Posterior vena cava (tissue), 2 donors: ENCODE results near the gene MAST4. TPM values are rescaled to one million over a fixed set of nuclear protein-coding genes. Genes with fewer than 3 reads are reported as not detected.

ENCODE experiments used
- DNase-seq: peaks from one replicate; pipeline ENCODE4 v3.0.0-alpha.2; 2020; ENCODE audit warnings: low spot score
- intact Hi-C, 2 donors: fragments of 100-400 bp; cut with DNase I; formaldehyde crosslinking; loops; one replicate each; pipeline versions ENCODE4 v1.14.1 to v1.14.2; 2022 to 2023
- total RNA-seq, 2 donors: library from RNA; stranded (reverse); fragmentation: NEBNext Ultra II Directional; extraction: Animal tissue kit (Norgen Biotek cat#: 25700); gene quantifications; one replicate each; pipeline ENCODE4 v1.2.1, GENCODE V29; 2021
- donor health status: DM: yes; HTN: yes; CAD: no.
- donor health status: DM: yes; HTN: yes; CAD: no.

MAST4 gene
- total RNA-seq, 2 donors from 2014 or later: 36.4 to 45.6 TPM

DNA sequence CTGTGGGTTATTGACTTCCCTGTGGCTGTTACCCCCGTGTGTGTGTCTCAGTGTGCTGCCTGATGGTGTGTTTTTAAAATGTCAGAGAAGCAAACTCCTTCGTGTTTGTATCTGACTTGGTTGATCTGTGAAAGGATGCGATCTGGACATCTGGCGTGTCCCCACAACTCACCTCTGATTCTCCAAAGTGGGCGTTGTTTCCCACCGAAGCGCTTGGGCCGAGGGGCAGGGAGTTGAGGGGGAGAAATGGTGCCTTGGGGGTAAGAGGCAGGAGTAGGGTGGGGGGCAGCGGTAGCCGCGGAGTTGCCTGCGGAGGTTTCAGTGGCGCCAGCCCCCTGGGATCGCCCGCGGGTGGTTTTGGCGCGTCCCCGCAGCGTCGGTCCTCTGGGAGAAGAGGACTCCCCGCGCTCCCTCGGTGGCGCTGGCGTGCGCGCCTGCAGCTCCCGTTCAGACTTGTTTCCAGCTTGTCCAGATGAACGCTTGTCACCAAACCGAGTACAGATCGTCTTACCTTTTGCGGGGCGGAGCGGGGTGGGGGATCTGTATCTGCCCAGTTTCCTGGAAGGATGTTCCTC lies 1.1 kb downstream of the MAST4 start:
- DNase-seq: peak; percentile 80
- intact Hi-C loops: loop anchor here in 1 of 2 donors (10.0 kb wide), 1 partner anchor 292 kb away; no protein-coding TSS in a partner anchor

DNA sequence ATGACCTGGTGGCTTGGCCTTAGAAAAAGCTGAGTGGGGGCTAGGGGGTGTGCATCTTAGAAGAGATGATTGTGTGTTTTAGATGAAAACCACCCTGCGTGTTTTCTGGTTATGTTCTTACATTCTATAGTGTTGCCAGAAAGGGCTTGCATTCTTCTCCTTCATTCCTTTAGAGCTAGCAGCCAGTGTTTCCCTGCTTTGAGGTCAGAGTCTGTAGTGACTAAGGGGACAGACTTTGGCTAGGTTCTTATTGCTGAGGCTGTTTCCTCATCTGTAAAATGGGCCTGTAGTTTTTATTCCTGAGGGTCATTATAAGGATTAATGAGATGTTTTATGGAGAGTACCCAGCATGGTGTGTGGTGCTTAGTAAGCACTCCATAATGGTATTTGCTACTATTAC lies 6.4 kb downstream of the MAST4 start:
- no peak for DNase-seq
- intact Hi-C loops: no loop called here

DNA sequence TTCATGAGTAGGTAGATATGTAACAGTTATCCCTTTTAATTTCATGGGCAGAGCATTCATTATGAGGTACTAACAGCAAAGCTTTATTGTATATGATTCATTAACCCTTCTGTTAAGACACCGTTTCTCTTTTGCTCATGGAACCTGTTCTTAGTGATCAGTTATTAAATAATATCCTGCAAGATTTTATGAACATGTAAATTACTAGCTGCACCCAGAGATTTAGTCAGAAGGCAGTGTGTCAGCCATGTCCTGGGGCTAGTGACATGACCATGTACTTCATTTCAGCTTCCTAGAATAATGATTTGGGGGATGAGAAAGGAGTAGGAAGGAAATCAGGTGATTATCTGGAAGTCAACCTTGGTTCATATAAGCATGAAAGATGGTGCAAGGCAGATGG lies 7.0 kb downstream of the MAST4 start:
- no peak for DNase-seq
- intact Hi-C loops: no loop called here

DNA sequence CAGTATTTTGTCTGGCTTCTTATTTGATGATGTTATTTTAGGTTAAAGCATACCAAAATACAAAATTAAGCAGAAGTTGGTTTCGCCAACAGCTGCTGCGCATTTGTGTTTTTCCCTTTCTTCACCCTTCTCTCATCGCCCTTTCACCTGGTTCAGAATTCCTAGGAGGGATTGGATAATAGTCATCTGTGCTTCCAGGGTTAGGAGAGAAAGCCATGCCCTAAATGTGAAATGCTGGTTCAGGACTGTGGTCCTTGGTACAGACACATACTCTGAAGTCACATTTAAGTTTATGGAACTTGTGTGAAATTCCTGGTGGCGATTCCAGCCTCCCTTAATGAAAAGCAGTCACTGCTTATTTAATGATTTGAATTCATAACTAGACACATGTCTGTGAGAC lies 7.7 kb downstream of the MAST4 start:
- intact Hi-C loops: no loop called here
- DNase-seq: no peak

DNA sequence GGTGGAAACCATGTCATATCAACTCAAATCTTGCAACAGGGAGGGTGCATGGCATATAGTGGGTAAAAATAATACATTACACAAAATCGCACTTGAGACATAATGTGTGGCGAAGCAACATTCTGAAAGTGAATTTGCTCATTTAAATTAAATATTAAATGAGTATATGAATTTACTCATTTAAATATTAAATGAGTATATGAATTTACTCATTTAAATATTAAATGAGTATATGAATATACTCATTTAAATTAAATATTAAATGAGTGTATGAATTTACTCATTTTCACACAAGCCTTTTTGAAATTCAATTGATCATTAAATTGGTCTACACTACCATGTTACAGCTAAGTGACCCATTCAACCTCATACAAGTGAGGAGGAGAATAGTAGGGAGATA lies 10.5 kb downstream of the MAST4 start:
- intact Hi-C loops: no loop called here
- DNase-seq: no peak

DNA sequence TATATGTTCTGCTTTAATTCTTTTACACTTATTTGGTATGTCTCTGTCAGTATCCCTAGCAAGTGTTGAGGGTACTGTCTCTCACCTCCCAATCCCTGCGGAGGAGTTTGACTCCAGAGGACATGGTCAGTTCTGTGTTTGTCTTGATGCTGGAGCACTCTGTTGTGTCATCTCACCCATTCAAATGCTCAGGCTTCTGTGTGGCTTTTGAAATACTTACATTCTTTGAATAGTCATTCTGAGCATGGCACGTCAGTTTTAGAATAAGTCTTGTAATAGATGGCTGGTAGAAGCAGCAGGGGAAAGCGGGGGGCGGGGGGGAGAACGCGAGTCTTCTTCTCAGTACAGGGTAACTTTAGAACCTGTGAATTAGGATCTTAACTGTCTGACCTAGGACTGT lies 12.3 kb downstream of the MAST4 start:
- no peak for DNase-seq
- intact Hi-C loops: no loop called here

DNA sequence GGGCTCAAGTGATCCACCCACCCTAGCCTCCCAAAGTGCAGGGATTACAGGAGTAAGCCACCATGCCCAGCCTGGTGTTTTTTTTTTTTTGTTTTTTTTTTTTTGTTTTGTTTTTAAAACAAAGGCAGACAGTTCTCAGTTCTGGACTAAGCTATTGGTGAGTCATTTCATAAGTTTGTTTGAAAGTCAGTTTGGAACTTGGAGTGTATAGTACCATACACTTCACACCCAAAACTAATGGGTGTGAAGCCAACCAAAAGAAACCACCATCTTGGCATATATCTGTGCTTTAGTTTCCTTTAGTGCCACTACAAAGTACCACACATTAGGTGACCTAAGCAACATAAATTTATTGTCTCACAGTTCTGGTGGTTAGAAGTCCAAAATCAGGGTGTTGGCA lies 13.4 kb downstream of the MAST4 start:
- DNase-seq: no peak

DNA sequence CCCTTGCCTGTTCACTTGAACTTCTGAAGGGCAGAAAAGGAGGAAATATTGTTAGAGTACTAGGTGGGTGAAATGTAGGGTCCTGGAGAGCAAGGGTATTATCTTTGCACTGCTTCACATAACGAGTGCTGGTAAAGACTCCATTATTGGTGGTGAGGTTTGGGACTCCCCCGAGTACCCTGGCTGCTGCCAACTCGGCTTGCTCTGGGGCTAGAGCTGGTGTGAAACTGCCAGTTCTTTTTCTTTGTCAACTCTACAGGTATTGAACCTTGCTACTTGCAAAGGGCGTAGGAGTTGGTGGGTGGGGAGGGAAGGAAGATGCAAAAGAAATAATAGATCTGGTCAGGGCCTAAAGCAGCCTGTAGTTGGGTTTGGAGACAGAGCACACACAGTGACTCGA lies 16.0 kb downstream of the MAST4 start:
- intact Hi-C loops: loop anchor here in 1 of 2 donors (5.0 kb wide), 1 partner anchor 320 kb away; no protein-coding TSS in a partner anchor
- DNase-seq: no peak

More for the DNA sequence above, 13.4 kb downstream of the MAST4 start:
- intact Hi-C loops: loop anchor here in 1 of 2 donors (5.0 kb wide), 1 partner anchor 323 kb away; no protein-coding TSS in a partner anchor

DNA sequence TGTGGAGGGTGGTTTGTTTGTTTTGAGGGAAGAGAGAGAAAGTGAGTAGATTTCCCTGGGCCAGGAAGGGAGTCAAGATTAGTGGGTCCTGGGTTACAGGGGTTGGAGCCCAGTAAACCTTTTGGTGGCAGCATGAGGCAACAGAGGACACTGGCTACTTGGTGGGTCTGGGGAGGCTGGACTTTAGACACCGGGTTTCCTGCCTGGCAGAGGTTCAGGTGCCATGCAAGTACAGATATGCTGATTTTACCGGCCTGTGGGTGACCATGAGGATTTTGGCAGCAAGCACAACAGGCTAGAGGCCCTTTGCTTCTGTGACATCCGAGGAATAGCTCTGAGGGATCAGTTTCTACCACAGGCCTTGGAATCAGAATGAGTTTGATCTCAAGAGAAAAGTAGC lies 18.9 kb downstream of the MAST4 start:
- intact Hi-C loops: no loop called here
- no peak for DNase-seq

DNA sequence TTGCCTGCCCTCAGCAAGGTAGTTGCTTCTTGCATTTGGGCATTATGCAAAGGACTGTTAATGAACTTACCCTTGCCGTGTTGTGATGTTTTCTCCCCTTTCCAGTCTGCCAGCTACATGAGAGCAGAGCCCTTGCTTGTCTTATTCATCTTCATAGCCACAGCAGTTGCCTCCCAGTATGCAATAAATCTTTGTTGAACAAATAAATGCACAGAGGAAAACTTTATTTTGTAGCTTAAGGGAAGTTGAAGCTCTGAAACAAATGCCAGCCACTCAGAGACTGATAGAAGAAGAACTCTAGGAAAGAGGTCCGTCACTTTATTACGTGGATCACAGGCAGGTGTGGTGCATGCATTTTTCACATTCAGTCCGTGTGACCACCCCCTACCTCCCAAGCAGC lies 19.7 kb downstream of the MAST4 start:
- intact Hi-C loops: no loop called here
- no peak for DNase-seq

DNA sequence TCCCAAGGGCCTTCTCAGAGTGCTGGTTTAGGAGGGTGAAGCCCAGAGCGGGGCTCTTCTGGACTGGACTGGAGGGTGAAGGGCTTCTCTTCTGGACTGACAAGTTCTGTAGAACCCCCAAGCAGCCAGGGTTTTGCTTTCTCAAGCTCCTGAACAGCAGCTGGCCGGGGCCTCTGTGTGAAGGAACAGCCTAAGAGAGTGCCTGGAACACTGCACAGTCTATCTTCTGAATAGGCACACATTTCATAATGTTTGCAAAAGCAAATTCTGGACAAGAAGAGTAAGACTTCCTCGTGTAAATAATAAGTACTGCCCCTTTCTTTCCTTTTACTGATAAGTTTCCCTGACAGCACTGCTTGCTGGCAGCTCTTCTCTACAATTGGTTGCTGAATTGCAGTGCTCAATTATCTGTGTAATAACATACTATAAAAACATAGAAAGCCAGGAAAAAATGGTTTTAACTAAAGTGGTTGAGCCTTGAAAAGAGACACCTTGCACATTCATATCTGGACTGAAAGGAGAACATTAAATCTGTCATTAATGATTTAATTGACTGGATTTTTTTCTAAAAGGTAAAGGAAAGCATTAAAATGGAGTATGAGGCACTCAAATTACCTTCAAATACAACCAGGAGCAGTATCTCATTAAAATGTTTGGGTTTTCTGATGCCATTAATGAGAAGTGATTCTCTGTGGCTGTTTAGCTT lies 20.5 kb downstream of the MAST4 start:
- intact Hi-C loops: no loop called here

DNA sequence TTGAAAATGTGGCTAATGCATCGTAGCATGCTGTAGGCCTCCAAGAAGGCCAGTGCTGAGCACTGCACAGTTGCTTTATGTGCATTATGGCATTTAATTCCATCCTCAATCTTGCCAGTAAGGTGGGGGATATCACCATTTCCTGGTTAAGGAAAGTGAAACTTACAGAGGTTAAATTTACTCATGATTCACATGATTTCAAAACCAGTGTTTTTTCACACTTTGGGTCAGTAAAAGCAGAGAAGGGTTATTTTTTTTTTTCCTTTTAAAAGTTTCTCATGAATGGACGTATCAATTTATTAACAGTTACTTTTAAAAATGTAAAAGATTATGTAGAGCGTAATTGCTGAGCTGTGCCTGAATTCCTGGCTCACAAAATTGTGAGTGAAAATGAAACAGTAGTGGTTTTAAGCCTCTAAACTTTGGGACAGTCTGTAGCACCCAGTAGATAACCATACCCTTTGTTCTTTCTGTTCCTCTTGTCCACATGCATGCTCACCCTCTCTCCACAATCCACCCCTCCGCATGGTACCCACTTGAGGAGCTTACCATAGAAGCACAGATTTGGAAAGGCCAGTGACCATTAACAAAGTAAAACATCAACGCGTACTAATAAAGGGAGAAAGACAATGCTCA lies 21.2 kb downstream of the MAST4 start:
- intact Hi-C loops: no loop called here
- DNase-seq: no peak

More for the DNA sequence above, 20.5 kb downstream of the MAST4 start:
- DNase-seq: no peak

DNA sequence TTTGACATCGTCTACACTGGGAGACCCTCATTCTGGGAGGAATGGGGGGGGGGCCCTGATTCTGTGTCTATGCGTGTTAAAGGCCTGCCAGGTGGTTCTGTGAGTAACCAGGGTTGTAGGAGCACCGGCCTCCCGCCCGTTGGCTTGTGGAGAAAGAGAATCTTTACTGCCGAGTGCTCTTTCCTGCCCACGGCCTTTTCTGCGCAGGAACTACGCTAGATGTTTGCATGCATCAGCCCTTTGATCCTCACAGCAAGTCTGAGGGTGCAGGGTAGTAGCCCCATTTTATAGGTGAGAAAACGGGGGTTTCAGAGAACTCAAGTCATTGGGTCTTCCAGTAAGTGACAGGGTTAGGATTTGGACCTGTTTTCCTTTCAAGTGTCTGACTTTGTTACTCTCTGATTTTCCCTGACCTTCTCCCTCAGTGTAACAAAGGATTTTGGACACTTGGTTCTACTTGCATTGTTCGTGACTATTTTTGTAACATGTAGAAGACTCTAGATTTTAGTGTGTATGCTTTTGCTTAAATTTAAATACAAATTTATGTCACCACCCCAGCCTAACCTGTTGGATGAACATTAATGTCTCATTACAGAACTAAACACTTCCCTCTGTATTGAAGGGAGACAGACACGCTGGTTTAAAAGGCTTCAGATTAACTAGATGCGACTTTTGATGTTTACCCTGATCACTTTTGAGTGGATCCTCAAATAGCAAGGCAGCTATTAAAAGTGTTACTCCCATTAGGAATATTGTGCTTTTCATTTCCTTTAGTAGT lies 22.0 kb downstream of the MAST4 start:
- intact Hi-C loops: no loop called here
- DNase-seq: no peak

DNA sequence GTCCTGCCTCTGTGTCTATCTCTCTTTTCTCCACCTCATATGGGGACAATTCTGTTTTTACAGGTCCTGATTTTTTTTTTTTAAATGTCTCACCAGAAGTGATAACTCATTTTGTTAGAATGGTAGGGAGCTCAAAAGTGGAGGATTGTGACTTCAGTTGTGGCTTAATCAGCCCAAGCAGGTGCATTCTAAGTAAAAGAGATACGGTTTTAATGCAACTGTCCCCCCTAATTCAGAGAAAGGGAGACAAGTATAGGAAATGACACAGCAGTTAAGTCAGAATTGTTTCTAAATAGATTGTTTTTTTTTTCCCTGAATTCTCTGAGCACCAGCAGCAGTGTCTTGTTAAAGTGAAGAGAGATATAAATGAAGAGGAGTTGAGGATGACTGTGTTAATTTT lies 24.5 kb downstream of the MAST4 start:
- intact Hi-C loops: no loop called here
- DNase-seq: no peak

DNA sequence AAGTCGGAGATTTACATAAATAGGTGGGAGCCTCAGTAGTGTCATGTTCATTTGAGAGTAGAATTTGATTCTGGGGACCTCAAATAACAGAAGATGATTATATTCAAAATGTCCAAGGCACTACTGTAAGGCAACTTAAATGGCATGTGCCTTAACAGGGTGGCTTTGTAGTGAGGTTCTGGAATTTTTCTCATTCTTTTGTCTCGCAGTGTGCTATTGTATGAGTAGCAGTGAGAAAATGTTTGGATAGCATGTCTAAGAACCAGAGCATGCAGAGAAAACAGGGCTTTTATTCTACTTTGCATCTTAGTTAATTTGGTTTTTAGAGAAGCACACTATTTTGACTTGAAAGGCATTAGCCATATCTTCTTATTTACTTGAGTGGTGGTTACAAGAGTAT lies 25.0 kb downstream of the MAST4 start:
- intact Hi-C loops: no loop called here
- DNase-seq: no peak

DNA sequence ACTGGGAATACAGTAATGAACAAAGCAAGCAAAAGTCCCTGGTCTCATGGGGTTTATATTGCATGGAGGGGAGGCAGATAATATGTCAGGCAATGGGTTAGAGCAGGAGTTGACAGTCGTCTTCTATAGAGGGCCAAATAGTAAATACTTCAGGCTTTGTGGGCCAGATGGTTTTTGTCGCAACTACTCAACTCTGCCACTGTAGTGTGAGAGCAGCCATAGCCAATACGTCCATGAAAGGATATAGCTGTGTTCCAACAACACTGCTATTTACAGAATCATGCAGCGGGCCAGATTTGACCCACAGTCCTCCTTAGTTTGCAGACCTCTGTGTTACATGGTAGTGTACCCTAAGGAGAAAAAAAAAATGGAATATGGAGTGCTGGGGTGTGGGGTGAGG lies 25.5 kb downstream of the MAST4 start:
- intact Hi-C loops: no loop called here
- no peak for DNase-seq

DNA sequence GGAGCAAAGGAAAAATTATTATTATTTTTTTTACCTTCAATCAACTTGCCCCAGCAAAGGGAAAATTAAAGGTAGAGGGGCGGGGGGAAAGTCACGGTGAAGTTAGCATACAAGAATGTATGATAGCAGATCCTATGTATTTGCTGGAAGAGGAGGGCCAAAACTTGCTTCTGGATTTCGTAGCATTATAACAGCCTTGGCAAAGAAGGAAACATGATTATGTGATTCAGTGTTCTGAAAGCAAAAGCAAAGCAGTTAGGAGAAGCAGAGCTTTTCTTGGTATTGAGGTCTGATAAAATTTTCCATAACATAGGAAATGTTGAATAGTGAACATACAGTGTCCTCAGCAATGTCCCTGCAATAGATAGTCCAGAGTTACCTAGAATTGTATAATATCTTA lies 32.4 kb downstream of the MAST4 start:
- DNase-seq: no peak
- intact Hi-C loops: no loop called here

DNA sequence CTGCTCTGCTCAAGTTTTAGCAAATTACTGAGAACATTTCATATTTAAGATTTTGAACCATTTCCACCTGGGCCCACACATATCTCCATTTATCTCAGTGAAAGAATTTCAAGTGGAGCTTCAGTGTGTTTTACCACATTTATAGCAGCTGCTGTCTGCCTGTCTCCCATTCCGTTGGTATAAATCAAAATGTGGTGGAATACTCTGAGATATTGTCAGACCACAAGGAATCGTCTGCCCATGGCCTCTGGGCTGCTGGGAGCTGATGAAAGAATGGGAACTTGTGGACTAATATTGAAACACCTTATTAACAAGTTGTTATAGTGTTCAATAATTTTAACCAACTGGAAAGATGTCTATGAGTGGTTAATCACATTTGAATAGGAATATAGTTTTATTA lies 33.3 kb downstream of the MAST4 start:
- intact Hi-C loops: no loop called here

DNA sequence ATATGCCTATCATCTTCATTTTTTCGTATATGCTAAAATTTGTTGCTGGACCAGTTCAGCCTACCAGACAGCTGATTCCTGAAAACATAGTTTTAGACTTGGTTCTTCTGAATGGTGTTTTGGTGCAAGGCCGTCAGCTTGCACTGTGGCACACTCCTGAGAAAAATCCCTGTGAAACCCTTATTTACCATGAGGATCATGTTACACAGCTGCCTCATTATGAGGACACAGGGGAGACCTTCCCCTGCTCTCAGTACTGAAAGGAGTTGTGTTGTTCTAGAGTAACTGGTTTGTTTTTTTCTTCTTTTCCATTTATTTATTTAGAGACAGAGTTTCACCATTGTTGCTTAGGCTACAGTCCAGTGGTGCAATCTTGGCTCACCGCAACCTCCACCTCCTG lies 37.6 kb downstream of the MAST4 start:
- no peak for DNase-seq
- intact Hi-C loops: no loop called here

More for the DNA sequence above, 33.3 kb downstream of the MAST4 start:
- DNase-seq: no peak

DNA sequence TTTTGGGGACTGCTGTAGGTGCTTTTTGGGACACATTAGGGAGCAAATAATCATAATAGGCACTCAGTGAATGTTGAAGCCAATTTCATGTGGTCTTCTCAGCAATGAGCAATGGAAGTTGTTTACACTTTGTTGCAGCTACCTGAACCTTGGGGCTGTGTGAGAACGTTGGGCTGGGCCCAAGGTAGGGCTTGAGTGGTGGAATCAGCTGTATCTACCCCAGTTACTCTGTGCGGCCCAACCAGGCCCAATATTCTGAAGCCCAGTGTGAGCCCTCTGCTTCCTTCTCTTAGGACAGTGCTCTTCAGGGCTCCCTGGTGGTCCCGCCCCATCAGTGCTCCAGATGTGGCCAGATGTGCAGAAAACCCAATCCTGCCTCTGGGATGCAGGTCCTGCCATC lies 38.4 kb downstream of the MAST4 start:
- intact Hi-C loops: no loop called here
- DNase-seq: no peak
